Astrocyte of the hippocampus (primary cell): ENCODE data around the gene PAN2.
"Not testable (repeated sequence)": the region's sequence is repeated elsewhere in the genome, so short reads cannot be mapped to it uniquely, and the experiment has no call there.

Experiments used
- DNase-seq: peaks from one replicate; pipeline ENCODE4 v3.0.0; 2011; ENCODE audit warnings: low read depth, low spot score

The PAN2 gene

GRCh38 chr12:56311003-56311402 lies 22.8 kb downstream of the PAN2 start:
- no peak for DNase-seq

DNA sequence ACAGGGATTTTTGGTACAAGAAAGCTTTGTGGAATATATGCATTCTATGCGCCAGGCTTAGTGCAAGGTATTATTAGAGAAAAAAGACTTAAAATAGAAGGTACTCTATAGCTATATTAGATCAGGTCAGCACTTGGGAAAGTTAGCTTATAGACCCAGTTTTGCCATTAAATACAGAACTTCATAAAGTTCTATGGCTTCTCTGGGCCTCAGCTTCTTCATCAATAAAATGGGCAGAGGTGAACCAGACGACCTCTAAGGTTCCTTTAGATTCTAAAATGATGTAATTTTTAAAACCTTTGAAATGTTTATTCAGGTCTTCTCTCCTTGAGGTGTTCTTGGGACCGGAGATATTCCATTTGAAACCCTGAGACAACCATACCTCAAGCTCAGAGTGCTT lies 25.1 kb downstream of the PAN2 start:
- DNase-seq = no peak

DNA sequence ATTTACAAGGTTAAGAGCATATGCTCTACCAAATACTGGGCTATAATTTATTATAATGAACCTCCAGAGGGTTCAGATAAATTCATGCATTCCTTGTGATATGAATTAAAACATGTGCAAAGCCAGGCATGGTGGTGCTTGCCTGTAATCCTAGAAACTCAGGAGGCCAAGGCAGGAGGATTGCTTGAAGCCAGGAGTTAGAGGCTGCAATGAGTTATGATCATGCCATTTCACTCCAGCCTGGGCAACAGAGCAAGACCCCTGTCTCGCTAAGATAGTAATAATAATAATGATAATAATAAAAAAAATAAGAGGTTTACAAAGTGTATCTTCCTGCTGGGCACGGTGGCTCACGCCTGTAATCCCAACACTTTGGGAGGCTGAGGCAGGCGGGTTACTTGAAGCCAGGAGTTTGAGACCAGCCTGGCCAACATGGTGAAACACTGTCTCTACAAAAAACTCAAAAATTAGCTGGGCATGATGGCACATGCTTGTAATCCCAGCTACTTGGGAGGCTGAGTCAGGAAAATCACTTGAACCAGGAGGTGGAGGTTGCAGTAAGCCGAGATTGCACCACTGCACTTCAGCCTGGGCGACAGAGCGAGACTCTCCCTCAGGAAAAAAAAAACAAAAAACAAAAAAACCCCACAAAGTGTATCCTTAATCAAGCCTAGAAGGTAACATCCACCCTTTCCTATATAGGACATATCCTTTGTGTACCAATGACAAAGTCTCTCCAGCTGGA lies 26.4 kb downstream of the PAN2 start:
- no peak for DNase-seq

DNA sequence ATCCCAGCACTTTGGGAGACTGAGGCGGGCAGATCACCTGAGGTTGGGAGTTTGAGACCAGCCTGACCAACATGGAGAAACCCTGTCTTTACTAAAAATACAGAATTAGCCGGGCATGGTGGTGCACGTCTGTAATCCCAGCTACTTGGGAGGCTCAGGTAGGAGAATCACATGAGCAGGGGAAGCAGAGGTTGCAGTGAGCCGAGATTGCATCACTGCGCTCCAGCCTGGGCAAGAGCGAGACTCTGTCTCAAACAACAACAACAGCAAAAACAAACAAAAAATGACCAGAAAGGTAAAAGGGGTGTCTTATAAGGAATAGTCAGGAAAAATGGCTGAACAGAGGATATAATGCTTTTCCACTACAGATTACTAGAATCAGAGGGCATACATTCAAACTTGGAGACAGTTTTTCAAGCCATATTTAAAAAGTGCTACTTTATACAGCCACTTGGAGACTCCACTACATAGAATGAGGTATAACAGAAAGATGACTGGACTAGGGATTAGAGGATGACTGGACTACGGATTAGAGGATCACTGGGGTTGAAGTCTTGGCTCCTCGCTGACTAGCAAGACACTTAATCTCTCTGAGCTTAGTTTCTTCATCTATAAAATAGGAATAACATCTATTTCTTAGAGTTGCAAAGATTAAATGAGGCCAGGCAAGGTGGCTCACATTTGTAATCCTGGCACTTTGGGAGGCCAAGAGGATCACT lies 28.8 kb downstream of the PAN2 start:
- no peak for DNase-seq

GRCh38 chr12:56304276-56304675 lies 29.5 kb downstream of the PAN2 start:
- DNase-seq = no peak

DNA sequence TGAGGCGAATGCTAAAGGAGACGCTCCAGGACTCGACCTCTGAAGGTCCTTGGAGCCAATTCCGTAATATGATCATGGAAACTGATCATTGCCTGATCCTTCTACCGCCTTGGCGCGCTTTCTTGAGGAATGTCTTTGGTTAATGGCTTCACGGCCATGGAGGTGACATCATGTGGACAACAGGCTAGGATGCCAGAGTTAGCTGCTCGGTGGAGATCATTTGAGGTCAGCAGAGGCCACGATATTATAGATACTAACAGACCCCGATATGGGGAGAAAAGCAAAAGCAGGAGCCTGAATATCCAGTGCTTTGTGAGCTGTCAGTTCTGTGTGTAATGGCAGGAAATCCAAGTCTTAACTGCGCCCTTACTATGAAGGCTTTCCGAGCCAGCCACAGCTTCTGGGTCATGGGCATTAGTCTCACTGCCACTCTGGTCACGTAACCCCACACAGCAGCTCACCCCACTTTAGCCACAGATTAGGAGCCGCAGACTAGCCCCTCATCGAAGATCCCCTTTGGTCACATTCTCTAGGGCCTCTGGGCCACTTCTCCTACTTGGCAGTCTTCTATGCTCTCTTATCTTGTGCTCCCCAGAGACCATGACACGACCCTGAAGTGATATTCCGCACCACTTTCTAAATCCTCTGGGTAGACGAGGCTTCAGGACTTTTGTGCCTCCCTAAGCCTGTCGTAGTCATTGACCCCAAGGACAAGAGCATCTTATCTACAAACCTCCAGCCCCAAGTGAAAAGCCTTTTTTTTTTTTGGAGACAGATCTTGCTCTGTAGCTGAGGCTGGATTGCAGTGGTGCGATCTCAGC lies 32.9 kb downstream of the PAN2 start:
- no peak for DNase-seq

- peak; percentile 99 for DNase-seq
Observed at GRCh38 chr12:56299853-56300643, 33.8 kb downstream of the PAN2 start, which contains the start of gene CS. Gene CS, minus strand, starts transcription at chr12:56300330. Its CDS starts 129 bp downstream, at chr12:56300201.

DNA sequence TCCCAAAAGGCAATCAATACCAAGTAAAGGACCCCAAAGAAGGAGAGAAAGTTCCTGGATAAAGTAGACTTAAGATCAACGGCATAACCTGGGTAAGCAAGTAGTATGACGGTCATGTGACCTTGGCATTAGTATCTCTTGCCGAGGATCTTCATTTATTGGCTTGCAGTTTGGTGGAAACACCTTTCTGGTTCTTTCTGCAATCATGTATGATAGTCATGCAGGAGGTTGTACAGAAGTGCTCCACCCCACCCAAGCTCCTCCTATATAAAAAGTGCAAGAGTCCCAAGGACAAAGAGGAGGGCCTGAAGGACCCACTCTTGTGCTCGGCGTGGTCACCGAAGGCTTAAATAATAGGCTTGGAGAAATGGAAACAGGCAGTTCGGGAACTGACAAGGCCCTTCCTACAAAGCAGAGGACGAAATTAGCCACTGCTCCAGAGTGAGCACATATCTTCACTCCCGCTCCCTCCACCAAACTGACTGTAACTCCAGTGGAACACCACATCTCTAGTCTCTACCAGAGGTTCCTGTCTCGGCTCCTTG lies 34.4 kb downstream of the PAN2 start:
- DNase-seq = peak; percentile 8

DNA sequence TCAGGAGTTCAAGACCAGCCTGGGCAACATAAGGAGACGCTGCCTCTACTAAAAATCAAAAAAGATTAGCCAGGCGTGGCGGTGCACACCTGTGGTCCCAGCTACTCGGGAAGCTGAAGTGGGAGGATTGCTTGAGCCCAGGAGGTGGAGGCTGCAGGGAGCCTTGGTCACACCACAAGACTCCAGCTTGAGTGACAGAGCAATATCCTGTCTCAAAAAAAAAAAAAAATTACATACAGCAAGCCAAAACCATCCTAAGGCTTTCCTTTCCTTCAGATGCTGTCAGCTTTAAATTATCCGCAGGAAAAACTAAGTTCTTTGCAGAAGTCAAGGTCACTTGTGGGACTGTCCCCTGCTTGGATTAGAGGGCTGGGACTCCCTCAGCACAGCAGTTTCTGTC lies 35.0 kb downstream of the PAN2 start:
- no peak for DNase-seq

GRCh38 chr12:56297400-56297799 lies 36.4 kb downstream of the PAN2 start:
- DNase-seq = no peak

- DNase-seq = no peak
Observed at GRCh38 chr12:56296295-56296694, 37.5 kb downstream of the PAN2 start.

GRCh38 chr12:56293795-56294194 lies 40.0 kb downstream of the PAN2 start:
- no peak for DNase-seq

DNA sequence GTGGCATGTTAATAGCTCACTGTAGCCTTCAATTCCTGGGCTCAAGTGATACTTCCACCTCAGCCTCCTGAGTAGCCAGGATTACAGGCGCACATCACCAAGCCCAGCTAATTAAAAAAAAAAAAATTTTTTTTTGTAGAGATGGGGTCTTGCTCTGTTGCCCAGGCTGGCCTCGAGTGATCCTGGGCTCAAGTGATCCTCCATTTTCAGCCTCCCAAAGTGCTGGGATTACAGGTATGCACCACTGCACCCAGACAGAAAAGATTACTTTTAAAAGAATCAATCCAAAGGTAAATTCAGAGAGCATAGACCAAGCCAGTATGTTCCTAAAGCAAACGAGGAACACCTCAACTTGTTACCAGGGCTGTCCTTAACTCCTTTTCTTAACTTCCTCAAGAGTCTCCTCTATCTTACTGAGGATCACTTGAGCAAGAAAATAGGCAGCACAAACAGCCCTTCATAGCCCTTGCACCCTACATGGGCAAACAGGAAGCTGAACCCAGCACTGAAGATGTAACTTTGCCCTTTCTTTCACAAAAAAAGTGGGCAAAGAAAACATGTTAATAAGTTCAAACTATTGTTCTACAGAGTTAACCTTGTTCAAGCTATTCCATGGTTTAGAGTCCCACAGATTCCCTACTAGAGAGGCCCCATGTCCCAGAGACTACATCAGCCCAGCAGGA lies 45.0 kb downstream of the PAN2 start:
- no peak for DNase-seq

DNA sequence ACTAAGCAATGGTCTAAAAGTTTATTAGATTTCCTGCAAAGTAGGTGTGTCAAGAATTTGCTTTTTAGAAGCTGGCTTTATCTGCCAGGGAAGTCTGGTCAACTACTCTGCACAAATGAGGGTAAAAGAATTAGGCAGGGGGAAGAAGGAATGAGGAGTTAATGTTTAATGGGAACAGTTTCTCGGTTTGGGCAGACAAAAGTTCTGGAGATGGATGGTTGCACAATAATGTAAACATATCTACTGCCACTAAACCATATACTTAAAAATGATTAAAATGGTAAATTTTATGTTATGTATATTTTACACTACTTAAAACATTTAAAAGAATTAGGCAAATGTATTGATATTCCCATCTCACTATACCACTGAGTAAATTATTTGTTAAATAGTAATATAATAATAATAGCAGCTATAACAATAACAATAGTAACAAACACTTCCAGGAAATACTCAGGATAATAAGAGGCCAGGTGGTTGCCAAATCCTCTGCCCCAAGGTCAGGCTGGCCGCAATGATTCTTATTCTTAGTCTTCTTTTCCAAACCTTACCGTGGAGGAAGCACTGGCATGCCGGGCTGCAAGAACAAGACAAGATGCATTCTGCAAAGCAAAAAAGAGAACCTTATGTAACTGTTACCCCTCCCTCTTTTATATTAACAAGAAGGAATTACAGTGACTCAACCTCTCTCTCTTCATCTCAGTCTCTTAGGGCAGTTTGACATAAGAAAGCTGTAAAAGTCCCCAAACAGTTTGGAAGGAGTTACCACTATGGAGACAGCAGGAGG lies 47.6 kb downstream of the PAN2 start:
- no peak for DNase-seq

GRCh38 chr12:56284263-56284662 lies 49.5 kb downstream of the PAN2 start:
- DNase-seq = not testable (repeated sequence)

- DNase-seq = no peak
Observed at GRCh38 chr12:56282579-56282978, 51.2 kb downstream of the PAN2 start.

DNA sequence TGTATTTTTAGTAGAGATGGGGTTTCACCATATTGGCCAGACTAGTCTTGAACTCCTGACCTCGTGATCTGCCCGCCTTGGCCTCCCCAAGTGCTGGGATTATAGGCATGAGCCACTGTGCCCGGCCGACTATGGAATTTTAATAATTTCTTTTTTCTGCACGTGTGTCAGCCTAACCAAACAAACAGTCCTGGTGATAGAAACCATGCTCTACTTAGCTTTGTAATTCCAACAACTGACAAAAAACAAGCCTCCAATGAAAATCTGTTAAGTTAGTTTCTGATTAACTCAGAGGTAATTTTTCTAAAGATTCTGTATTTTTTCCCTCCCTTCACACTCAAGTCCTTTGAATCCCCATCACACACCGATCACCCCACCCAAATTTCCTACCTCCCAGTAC lies 51.8 kb downstream of the PAN2 start:
- DNase-seq = no peak

DNA sequence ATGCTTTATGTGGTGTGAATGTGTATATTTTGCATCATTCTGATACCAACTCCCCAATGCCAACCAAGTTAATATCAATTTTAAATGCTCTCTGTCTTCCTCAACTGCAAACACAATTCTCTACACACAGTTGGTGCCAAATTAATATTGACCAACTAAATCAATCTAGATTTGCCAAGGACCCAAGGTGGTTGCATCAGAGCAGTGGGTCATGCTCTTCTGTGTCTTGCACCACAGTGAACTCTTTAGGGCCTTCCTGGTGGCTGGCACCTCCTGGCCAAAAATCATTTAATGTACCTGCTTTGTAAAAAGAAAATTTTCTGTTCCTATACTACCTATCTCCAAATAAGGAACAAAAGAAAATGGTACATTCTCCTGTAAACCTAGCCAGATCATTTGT lies 53.0 kb downstream of the PAN2 start:
- no peak for DNase-seq

- DNase-seq = no peak
Observed at GRCh38 chr12:56278905-56279304, 54.9 kb downstream of the PAN2 start.

DNA sequence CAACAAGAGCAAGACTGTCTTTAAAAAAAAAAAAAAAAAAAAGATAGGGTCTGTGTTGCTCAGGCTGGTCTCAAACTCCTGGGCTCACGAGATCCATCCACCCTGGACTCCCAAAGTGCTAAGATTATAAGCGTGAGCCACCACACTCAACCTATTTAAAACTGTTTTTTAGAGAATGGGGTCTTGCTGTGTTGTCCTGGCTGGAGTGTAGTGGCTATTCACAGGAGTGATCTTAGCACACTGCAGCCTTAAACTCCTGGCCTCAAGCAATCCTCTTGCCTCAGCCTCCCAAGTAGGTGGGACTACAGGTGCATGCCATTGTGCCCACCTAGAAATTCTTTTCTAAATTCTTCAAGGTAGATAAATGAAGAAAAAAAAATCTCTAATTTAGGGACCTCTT lies 59.5 kb downstream of the PAN2 start:
- no peak for DNase-seq
